DND-41 (cell line): Measurements from ENCODE around the gene COL20A1.

ENCODE experiments used
- EZH2 ChIP-seq: IDR thresholded peaks from 3 replicates; pipeline ENCODE4 v1.6.1; 2012; ENCODE audit warnings: borderline replicate concordance, low read depth, mild to moderate bottlenecking, moderate library complexity, low read length, inconsistent platforms; ENCODE audit not compliant: severe bottlenecking
- TF ChIP-seq, protein P1 (sequence below): IDR thresholded peaks from 2 replicates; pipeline ENCODE4 v1.5.1; 2012; ENCODE audit warnings: borderline replicate concordance, low read length, moderate library complexity, mild to moderate bottlenecking; ENCODE audit not compliant: poor library complexity, severe bottlenecking; ENCODE audit errors: extremely low read depth

DNA sequence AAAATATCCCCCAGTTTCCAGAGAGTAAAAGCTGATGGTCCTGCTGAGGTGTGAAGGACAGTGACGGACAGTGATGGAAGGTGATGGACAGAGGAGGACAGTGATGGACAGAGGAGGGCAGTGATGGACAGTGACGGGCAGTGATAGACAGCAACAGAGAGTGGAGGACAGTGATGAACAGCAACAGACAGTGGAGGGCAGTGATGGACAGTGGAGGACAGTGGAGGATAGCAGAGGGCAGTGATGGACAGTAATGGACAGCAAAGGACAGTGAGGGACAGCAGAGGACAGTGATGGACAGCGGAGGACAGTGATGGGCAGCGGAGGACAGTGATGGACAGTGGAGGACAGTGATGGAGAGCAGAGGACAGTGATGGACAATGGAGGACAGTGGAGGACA is 36.0 kb upstream of the COL20A1 start:
- TF ChIP-seq, protein P1, sequence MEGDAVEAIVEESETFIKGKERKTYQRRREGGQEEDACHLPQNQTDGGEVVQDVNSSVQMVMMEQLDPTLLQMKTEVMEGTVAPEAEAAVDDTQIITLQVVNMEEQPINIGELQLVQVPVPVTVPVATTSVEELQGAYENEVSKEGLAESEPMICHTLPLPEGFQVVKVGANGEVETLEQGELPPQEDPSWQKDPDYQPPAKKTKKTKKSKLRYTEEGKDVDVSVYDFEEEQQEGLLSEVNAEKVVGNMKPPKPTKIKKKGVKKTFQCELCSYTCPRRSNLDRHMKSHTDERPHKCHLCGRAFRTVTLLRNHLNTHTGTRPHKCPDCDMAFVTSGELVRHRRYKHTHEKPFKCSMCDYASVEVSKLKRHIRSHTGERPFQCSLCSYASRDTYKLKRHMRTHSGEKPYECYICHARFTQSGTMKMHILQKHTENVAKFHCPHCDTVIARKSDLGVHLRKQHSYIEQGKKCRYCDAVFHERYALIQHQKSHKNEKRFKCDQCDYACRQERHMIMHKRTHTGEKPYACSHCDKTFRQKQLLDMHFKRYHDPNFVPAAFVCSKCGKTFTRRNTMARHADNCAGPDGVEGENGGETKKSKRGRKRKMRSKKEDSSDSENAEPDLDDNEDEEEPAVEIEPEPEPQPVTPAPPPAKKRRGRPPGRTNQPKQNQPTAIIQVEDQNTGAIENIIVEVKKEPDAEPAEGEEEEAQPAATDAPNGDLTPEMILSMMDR, result no peak
- no peak for TF ChIP-seq EZH2
